K562 (cell line): Measurements from ENCODE around the gene IPP.

ENCODE experiments used
- ATF1 ChIP-seq, 2 experiments: fragments of 450-650 bp in 1 of 2; IDR thresholded peaks; 2 replicates each; pipeline ENCODE4 v1.6.1; 2016; ENCODE audit warnings: missing compliant biosample characterization in 1 of 2, missing genetic modification characterization in 1 of 2
- COPS2 ChIP-seq: fragments of 450-650 bp; conservative IDR thresholded peaks from 2 replicates; pipeline ENCODE4 v1.6.1; 2016; ENCODE audit warnings: mild to moderate bottlenecking, moderate library complexity
- CTCF ChIP-seq, 3 experiments: IDR thresholded peaks in 2 of 3; conservative IDR thresholded peaks in 1 of 3; 2 replicates each; pipeline ENCODE4 v1.5.1; 2011 to 2012; ENCODE audit warnings: low read length in 3 of 3, mild to moderate bottlenecking in 3 of 3, control low read depth in 2 of 3, improper control_type of control experiment in 1 of 3, inconsistent platforms in 1 of 3, low read depth in 1 of 3, mixed read lengths in 1 of 3, moderate library complexity in 1 of 3; ENCODE audit not compliant: insufficient read depth in 2 of 3
- GABPA ChIP-seq: fragments of 200-800 bp; sonication (Bioruptor generic); conservative IDR thresholded peaks from 2 replicates; pipeline ENCODE4 v1.6.1; 2016; ENCODE audit warnings: low read depth, missing genetic modification characterization, missing compliant biosample characterization
- ILF3 ChIP-seq: fragments of 450-650 bp; IDR thresholded peaks from 2 replicates; pipeline ENCODE4 v1.6.1; 2018; ENCODE audit warnings: antibody characterized with exemption, mild to moderate bottlenecking, moderate library complexity, borderline replicate concordance
- MAFK ChIP-seq: IDR thresholded peaks from 2 replicates; pipeline ENCODE4 v1.6.1; 2011; ENCODE audit warnings: low read length, improper control_type of control experiment
- NFIC ChIP-seq: fragments of 450-650 bp; IDR thresholded peaks from 2 replicates; pipeline ENCODE4 v1.6.1; 2017; ENCODE audit warnings: mild to moderate bottlenecking, inconsistent platforms
- REST ChIP-seq, 2 experiments: fragments of 450-650 bp; formaldehyde crosslinking in 1 of 2; IDR thresholded peaks; 2 replicates each; pipeline versions ENCODE4 v1.4.0 to v1.6.1; 2014 to 2020; ENCODE audit warnings: mild to moderate bottlenecking in 2 of 2, borderline replicate concordance in 1 of 2, low read depth in 1 of 2
- SMC3 ChIP-seq: conservative IDR thresholded peaks from 2 replicates; pipeline ENCODE4 v1.6.1; 2011; ENCODE audit warnings: low read depth, low read length, improper control_type of control experiment; ENCODE audit not compliant: insufficient read depth
- SP1 ChIP-seq: sonication (generic); formaldehyde crosslinking; IDR thresholded peaks from 2 replicates; pipeline ENCODE4 v1.8.1; 2022; ENCODE audit warnings: mild to moderate bottlenecking, missing genetic modification reagents
- TSC22D4 ChIP-seq: fragments of 450-650 bp; IDR thresholded peaks from 2 replicates; pipeline ENCODE4 v1.6.1; 2016; ENCODE audit warnings: missing genetic modification characterization, missing biosample characterization, control low read depth
- ZBTB12 ChIP-seq: fragments of 250-450 bp; sonication (Bioruptor Pico); IDR thresholded peaks from 2 replicates; pipeline ENCODE4 v1.4.0; 2020
- ZBTB33 ChIP-seq: sonication (generic); formaldehyde crosslinking; IDR thresholded peaks from 2 replicates; pipeline ENCODE4 v1.8.1; 2023; ENCODE audit warnings: mild to moderate bottlenecking, missing genetic modification reagents
- TF ChIP-seq, protein P1 (sequence below): sonication (generic); formaldehyde crosslinking; IDR thresholded peaks from 2 replicates; pipeline ENCODE4 v1.4.0; 2020; ENCODE audit warnings: mild to moderate bottlenecking, missing genetic modification reagents

DNA sequence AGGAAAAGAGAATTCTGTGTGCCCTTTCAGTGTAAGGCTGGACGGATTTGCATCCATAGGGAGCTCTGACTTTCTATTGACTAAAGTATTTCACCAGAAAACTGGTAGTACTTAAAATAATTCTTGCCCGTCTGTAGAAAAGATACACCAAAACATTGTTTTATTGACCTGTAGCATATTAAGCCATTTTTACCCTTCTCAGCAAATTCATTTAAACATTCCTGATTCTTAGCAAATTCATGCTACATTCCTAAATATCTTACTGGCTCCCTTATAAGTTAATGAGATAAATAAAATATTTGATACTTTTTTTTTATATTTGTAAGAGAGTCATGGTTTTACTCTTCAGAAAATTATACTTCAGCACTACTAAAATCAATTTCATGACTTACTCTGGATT is 1.6 kb upstream of the IPP start:
- TF ChIP-seq SP1 (no peak), ATF1 (CRISPR knock-in tag; IDR thresholded peaks at IDR 0.05) (no peak), ATF1 (tag; IDR thresholded peaks at IDR 0.05) (no peak), NFIC (no peak), REST (IDR thresholded peaks at IDR 0.05; ENCODE audit: borderline replicate concordance) (no peak), REST (CRISPR knock-in tag; IDR thresholded peaks at IDR 0.05; ENCODE audit: low read depth) (no peak), ZBTB12 (CRISPR knock-in tag) (no peak), ILF3 (no peak), TSC22D4 (tag) (no peak), CTCF (IDR thresholded peaks at IDR 0.05 in 2 of 3, conservative IDR thresholded peaks at IDR 0.05 in 1 of 3; ENCODE audit: insufficient read depth in 2 of 3, low read depth in 1 of 3, low read length in 3 of 3) (no peak), ZBTB33 (CRISPR knock-in tag) (no peak), MAFK (no peak), COPS2 (no peak), SMC3 (no peak), GABPA (tag) (no peak)
- TF ChIP-seq, protein P1, sequence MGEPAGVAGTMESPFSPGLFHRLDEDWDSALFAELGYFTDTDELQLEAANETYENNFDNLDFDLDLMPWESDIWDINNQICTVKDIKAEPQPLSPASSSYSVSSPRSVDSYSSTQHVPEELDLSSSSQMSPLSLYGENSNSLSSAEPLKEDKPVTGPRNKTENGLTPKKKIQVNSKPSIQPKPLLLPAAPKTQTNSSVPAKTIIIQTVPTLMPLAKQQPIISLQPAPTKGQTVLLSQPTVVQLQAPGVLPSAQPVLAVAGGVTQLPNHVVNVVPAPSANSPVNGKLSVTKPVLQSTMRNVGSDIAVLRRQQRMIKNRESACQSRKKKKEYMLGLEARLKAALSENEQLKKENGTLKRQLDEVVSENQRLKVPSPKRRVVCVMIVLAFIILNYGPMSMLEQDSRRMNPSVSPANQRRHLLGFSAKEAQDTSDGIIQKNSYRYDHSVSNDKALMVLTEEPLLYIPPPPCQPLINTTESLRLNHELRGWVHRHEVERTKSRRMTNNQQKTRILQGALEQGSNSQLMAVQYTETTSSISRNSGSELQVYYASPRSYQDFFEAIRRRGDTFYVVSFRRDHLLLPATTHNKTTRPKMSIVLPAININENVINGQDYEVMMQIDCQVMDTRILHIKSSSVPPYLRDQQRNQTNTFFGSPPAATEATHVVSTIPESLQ: no peak
